Gastroesophageal sphincter (tissue), 4 donors: Measurements from ENCODE around the gene SPRING1. TPM values are rescaled to one million over a fixed set of nuclear protein-coding genes. Genes with fewer than 3 reads are reported as not detected.

Experiments
- ATAC-seq: fragments of 150-250 bp; one replicate; pipeline ENCODE4 v1.9.1; 2016; ENCODE audit warnings: mild to moderate bottlenecking, moderate library complexity
- H3K27ac ChIP-seq, 4 donors: fragments of 200-600 bp; sonication (generic) in 3 of 4; 1 replicate in 3 of 4; 2 replicates in 1 of 4; pipeline ENCODE4 v1.5.1; 2016 to 2019
- H3K27me3 ChIP-seq: fragments of 200-600 bp; sonication (generic); one replicate; pipeline ENCODE4 v1.5.1; 2019
- H3K36me3 ChIP-seq, 2 donors: fragments of 200-600 bp; sonication (generic); one replicate each; pipeline ENCODE4 v1.5.1; 2019; ENCODE audit warnings: control low read depth in 1 of 2
- H3K4me1 ChIP-seq, 3 donors: fragments of 200-600 bp; sonication (generic); 1 replicate in 2 of 3; 2 replicates in 1 of 3; pipeline ENCODE4 v1.5.1; 2016 to 2019; ENCODE audit warnings: control low read depth in 2 of 3
- H3K4me3 ChIP-seq, 2 donors: fragments of 200-600 bp; sonication (generic); one replicate each; pipeline ENCODE4 v1.5.1; 2019; ENCODE audit warnings: mild to moderate bottlenecking in 1 of 2, moderate library complexity in 1 of 2
- H3K9me3 ChIP-seq, 3 donors: fragments of 200-600 bp; sonication (generic); one replicate each; pipeline ENCODE4 v1.5.1; 2017 to 2019; ENCODE audit warnings: control low read depth in 2 of 3
- EP300 ChIP-seq: sonication (generic); formaldehyde crosslinking; IDR thresholded peaks from one replicate; pipeline ENCODE4 v1.6.1; 2017; ENCODE audit warnings: antibody characterized with exemption, mild to moderate bottlenecking
- POLR2A ChIP-seq, 2 donors: fragments of 450-650 bp; IDR thresholded peaks; one replicate each; pipeline ENCODE4 v1.6.1; 2017; ENCODE audit warnings: antibody characterized with exemption in 2 of 2, mild to moderate bottlenecking in 2 of 2, moderate library complexity in 1 of 2
- POLR2AphosphoS5 ChIP-seq: sonication (generic); formaldehyde crosslinking; IDR thresholded peaks from one replicate; pipeline ENCODE4 v1.6.1; 2017; ENCODE audit warnings: antibody characterized with exemption
- WGBS, 2 donors: methylation state at CpG; one replicate each; pipeline ENCODE4 v1.1.5; 2018; ENCODE audit warnings: low coverage in 1 of 2; 5-methylcytosine and 5-hydroxymethylcytosine counted together
- total RNA-seq, 4 donors: library from RNA; depleted of rRNA; stranded (reverse); fragments of >200 nt; gene quantifications; one replicate each; pipeline ENCODE4 v1.1.0, GENCODE V29; 2016
- TF ChIP-seq, protein P1 (sequence below), 4 experiments: fragments of 200-600 bp in 2 of 4; fragments of 450-650 bp in 2 of 4; sonication (generic) in 1 of 4; IDR thresholded peaks; one replicate each; pipeline ENCODE4 v1.5.1; 2017 to 2019; ENCODE audit warnings: antibody characterized with exemption in 4 of 4, mild to moderate bottlenecking in 2 of 4, moderate library complexity in 2 of 4

Gene SPRING1
- total RNA-seq, 4 donors from 2014 or later, result 5.8 to 18.7 (median 13.4) TPM

DNA sequence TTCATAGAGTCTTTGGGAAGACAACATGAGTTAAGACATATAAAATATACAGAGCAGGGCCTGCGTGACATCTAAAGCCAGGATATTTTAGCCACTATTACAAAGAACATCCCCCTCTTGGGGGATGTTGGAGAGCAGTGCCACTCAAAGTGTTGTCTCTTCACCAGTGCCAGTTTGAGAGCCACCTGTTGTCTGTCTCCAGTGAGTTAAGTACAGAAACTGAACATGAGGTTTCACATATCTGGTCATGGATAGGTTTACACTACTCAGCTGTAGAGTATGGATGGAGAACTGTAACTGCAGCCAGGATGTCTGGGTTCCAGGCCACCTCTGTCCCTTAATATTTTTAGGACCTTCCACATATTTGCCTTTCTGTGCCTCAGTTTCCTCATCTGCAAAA lies 39.4 kb upstream of the SPRING1 start:
- ATAC-seq, result no peak
- no peak overlapping the region for H3K27ac ChIP-seq
- 86 to 100% methylated on average over 1 of the region's 1 CpG for WGBS, 2 donors

DNA sequence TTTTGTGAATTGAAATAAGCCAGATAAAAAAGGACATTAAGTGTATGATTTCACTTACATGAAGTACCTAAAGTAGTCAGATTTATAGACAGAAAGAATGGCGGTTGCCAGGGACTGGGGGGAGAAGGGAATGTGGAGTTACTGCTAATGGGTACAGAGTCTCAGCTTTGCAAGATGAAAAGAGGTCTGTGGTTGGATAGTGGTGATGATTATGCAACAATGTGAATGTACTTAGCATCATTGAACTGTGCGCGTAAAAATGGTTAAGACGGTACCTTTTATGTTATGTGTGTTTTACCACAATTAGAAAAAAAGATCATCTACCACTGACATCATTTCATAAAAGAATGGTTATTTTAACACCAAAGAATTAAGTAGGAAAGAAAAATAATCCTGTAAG lies 36.2 kb upstream of the SPRING1 start:
- H3K4me3 ChIP-seq, result no peak overlapping the region
- 67 to 73% methylated on average over 4 of the region's 4 CpGs for WGBS, 2 donors
- H3K36me3 ChIP-seq, result no peaks in the 10 kb centered on the region
- H3K9me3 ChIP-seq, result no peaks in the 10 kb centered on the region
- H3K27ac ChIP-seq, result no peak overlapping the region
- TF ChIP-seq, protein P1, sequence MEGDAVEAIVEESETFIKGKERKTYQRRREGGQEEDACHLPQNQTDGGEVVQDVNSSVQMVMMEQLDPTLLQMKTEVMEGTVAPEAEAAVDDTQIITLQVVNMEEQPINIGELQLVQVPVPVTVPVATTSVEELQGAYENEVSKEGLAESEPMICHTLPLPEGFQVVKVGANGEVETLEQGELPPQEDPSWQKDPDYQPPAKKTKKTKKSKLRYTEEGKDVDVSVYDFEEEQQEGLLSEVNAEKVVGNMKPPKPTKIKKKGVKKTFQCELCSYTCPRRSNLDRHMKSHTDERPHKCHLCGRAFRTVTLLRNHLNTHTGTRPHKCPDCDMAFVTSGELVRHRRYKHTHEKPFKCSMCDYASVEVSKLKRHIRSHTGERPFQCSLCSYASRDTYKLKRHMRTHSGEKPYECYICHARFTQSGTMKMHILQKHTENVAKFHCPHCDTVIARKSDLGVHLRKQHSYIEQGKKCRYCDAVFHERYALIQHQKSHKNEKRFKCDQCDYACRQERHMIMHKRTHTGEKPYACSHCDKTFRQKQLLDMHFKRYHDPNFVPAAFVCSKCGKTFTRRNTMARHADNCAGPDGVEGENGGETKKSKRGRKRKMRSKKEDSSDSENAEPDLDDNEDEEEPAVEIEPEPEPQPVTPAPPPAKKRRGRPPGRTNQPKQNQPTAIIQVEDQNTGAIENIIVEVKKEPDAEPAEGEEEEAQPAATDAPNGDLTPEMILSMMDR (IDR thresholded peaks at IDR 0.05), result no peak
- no peak for TF ChIP-seq POLR2AphosphoS5
- no peak for TF ChIP-seq EP300
- no peak for TF ChIP-seq POLR2A (IDR thresholded peaks at IDR 0.05)
- H3K27me3 ChIP-seq, result no peaks in the 10 kb centered on the region
- ATAC-seq, result no peak
- H3K4me1 ChIP-seq, result no peaks in the 10 kb centered on the region

More for the DNA sequence above, 39.4 kb upstream of the SPRING1 start:
- Histone ChIP-seq H3K36me3 (no peaks in the 10 kb centered on the region), H3K9me3 (no peaks in the 10 kb centered on the region), H3K27me3 (no peaks in the 10 kb centered on the region), H3K4me3 (no peak overlapping the region), H3K4me1 (no peaks in the 10 kb centered on the region)
- TF ChIP-seq EP300 (no peak), POLR2AphosphoS5 (no peak), POLR2A (IDR thresholded peaks at IDR 0.05) (no peak)
- TF ChIP-seq, protein P1 (IDR thresholded peaks at IDR 0.05), result no peak

DNA sequence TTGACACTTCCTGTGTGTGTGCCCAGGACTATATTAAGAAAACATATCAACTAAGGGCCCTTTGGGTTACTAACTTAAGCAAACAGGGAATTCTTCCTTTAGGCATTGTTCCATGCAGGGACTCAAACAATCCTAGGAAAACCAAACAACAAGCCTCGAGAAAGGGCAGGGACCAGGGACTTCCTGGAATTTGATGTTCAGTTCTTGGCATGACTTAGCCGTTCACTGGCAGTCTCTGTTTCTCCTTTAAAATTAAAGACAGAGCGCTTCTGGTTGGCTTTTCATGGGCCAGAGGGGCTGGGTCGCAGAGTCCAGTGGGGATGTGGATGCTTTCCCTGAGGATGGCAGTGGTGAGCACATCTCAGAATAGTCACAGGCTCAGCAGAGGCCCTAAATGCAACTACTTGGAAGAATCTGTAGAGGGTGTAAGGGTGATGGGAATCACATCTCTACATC lies 35.4 kb upstream of the SPRING1 start:
- Histone ChIP-seq H3K4me1 (no peaks in the 10 kb centered on the region), H3K27ac (no peak overlapping the region), H3K27me3 (no peaks in the 10 kb centered on the region), H3K36me3 (no peaks in the 10 kb centered on the region), H3K4me3 (no peak overlapping the region), H3K9me3 (no peaks in the 10 kb centered on the region)
- no peak for ATAC-seq
- no peak for TF ChIP-seq POLR2AphosphoS5
- TF ChIP-seq, protein P1 (IDR thresholded peaks at IDR 0.05), result no peak
- TF ChIP-seq POLR2A (IDR thresholded peaks at IDR 0.05), result no peak
- no peak for TF ChIP-seq EP300
- WGBS, 2 donors, result 93 to 100% methylated on average over 1 to 4 of the region's 4 CpGs

DNA sequence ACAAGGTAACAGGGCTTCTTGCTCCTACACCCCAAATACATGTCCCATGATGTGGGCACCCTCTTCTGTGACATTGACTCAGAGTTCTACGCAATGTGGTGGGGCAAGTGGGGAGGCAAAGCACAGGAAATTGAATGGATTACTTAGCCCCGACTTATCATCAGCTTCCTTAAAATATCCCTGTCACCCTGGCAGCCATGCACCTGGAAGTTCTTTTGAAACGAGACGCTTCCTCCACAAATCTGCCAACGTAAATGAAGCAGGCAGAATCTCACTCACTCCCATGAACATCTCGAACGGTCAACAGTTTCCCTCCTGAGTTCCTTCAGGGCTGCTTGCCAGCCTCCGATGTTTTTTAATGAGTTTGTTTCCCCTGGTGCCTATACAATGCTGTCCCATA lies 33.8 kb upstream of the SPRING1 start:
- Histone ChIP-seq H3K9me3 (no peaks in the 10 kb centered on the region), H3K27ac (no peak overlapping the region), H3K36me3 (no peaks in the 10 kb centered on the region), H3K4me3 (no peak overlapping the region), H3K27me3 (no peaks in the 10 kb centered on the region), H3K4me1 (no peaks in the 10 kb centered on the region)
- no peak for TF ChIP-seq POLR2AphosphoS5
- no peak for TF ChIP-seq POLR2A (IDR thresholded peaks at IDR 0.05)
- TF ChIP-seq EP300, result no peak
- TF ChIP-seq, protein P1 (IDR thresholded peaks at IDR 0.05), result no peak
- no peak for ATAC-seq
- 66 to 68% methylated on average over 6 to 8 of the region's 8 CpGs for WGBS, 2 donors

DNA sequence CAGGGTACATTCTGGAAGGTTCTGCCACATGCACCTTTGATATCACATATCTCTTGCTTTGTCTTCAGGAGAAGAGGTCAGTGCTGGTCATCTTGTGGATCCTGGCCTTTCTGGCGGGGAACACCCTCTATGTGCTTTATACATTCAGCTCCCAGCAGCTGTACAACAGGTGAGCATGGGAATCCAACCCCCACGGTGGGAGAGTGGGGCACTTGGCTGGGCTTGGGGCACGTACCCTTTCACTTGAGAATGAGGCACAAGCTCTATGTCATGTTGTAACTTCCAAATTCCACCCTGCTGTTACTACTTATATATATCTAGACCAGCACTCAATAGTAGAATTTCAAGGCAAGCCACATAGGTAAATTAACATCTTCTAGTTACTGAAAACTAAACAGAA lies 28.9 kb upstream of the SPRING1 start:
- TF ChIP-seq, protein P1 (IDR thresholded peaks at IDR 0.05), result no peak
- TF ChIP-seq EP300, result no peak
- TF ChIP-seq POLR2AphosphoS5, result no peak
- no peak for TF ChIP-seq POLR2A (IDR thresholded peaks at IDR 0.05)
- no peak for ATAC-seq
- no peak overlapping the region for H3K27ac ChIP-seq
- no peaks in the 10 kb centered on the region for H3K27me3 ChIP-seq
- no peaks in the 10 kb centered on the region for H3K4me1 ChIP-seq
- no peaks in the 10 kb centered on the region for H3K9me3 ChIP-seq
- no CpG with 5 or more reads among the region's 3 CpGs for WGBS, 2 donors
- H3K36me3 ChIP-seq, result no peaks in the 10 kb centered on the region
- no peak overlapping the region for H3K4me3 ChIP-seq
